Measurements from ENCODE around the gene AATK. TPM values are rescaled to one million over a fixed set of nuclear protein-coding genes. Genes with fewer than 3 reads are reported as not detected.
"Not testable (repeated sequence)": the region's sequence is repeated elsewhere in the genome, so short reads cannot be mapped to it uniquely, and the experiment has no call there.

The AATK gene
- total and polyA plus RNA-seq, 2 of the 13 experiments (the other 11 are each of a cell fraction or from before 2014, with no cell fraction given) = 2.9 to 8.4 TPM

DNA sequence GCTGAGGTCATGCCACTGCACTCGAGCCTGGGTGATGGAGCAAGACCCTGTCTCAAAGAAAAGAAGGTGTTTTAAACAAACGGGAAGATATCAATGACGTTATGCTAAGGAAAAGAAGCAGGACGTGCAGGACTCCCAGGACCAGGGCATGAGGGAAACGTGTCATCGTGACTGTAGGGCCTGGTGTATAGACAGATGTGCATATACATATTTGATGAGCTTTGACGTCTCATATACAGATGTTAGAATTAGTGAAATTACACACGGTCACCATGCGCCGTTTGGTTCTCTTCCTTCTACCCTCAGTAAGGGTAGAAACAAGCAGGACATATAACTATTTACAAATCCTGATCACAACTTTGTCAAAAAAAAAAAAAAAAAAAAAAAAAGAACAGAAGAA, 18.3 kb downstream of the AATK start:
- TF ChIP-seq RBM39 (IDR thresholded peaks at IDR 0.05; ENCODE audit: low read depth, low read length, poor library complexity, severe bottlenecking) (no peak), CREB1 (IDR thresholded peaks at IDR 0.05) (0 out of 2 replicates have a peak, but pooled peaks have one; percentile 12), CREB1 (CRISPR knock-in tag; IDR thresholded peaks at IDR 0.05) (no peak), CHD2 (IDR thresholded peaks at IDR 0.05; ENCODE audit: low read depth, low read length) (no peak)
- POLR2A ChIA-PET = interaction anchor here (0.6 kb wide), 1 partner anchor 246 kb away, joined by 3 read pairs; no protein-coding TSS in a partner anchor
- 76% methylated on average over 10 of the region's 10 CpGs for WGBS (ENCODE audit: low lambda C conversion rate)
- peaks cover 23% of the 10 kb centered on the region for H3K4me1 ChIP-seq (ENCODE audit: insufficient read depth, low read length)
- no peak overlapping the region for H3K4me3 ChIP-seq (replicated peaks in 1 of 3; ENCODE audit: insufficient read depth in 1 of 3, low read depth in 2 of 3, low read length in 3 of 3)
- no peak overlapping the region for H3K4me2 ChIP-seq (ENCODE audit: low read depth, low read length)
- intact Hi-C loops (cut with micrococcal nuclease; ENCODE audit: unreplicated experiment) (no loop called here), in situ Hi-C loops (cut with HindIII; ENCODE audit: extremely low pct_ligation_motif_present, low pct_unique_long_range_greater_than_20kb) (no loop called here)
- no peak overlapping the region for H3K9ac ChIP-seq (ENCODE audit: insufficient read depth, low read depth, low read length)
- no peaks in the 10 kb centered on the region for H3K36me3 ChIP-seq (replicated peaks in 1 of 2; ENCODE audit: control insufficient read depth in 1 of 2, insufficient read depth in 2 of 2, low read length in 2 of 2)
- no peaks in the 10 kb centered on the region for H3K27me3 ChIP-seq (ENCODE audit: control insufficient read depth in 1 of 2, insufficient read depth in 2 of 2, low read length in 2 of 2)
- no TSS peak for BruUV-seq (replicated peaks)
- no peak for FAIRE-seq
- H3K27ac ChIP-seq (ENCODE audit: extremely low read length, insufficient read depth, low read length) = no peak overlapping the region
- no peaks in the 10 kb centered on the region for H3K79me2 ChIP-seq (ENCODE audit: insufficient read depth, low read length)
- DNase-seq (ENCODE audit: low spot score) = no peak
- CTCF ChIA-PET (ENCODE audit: low intra/inter-chr PET ratio, low total read pairs) = no interaction called here
- ATAC-seq = no peak
- H2AFZ ChIP-seq (ENCODE audit: low read length) = no peak overlapping the region
- no peaks in the 10 kb centered on the region for H4K20me1 ChIP-seq (ENCODE audit: insufficient read depth, low read length)
- no peaks in the 10 kb centered on the region for H3K9me3 ChIP-seq (ENCODE audit: low read length)

DNA sequence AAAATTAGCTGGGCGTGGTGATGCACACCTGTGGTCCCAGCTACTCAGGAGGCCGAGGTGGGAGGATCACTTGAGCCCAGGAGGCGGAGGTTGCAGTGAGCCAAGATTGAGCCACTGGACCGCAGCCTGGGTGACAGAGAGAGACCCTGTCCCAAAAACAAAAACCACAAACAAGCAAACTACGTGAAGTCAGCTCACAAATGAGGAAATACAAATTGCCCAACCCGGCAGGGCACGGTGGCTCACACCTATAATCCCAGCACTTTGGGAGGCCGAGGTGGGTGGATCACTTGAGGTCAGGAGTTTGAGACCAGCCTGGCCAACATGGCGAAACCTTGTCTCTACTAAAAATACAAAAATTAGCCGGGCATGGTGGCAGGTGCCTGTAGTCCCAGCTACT, 19.8 kb downstream of the AATK start:
- WGBS (ENCODE audit: low lambda C conversion rate) = 87% methylated on average over 10 of the region's 10 CpGs
- CTCF ChIA-PET (ENCODE audit: low intra/inter-chr PET ratio, low total read pairs) = interaction anchor here (1.7 kb wide), 1 partner anchor 95 kb away, joined by 6 read pairs; no protein-coding TSS in a partner anchor
- H3K9me3 ChIP-seq (ENCODE audit: low read length) = not testable (repeated sequence)

More for the DNA sequence above, 19.8 kb downstream of the AATK start:
- H3K4me1 ChIP-seq (ENCODE audit: insufficient read depth, low read length) = peaks cover 31% of the 10 kb centered on the region
- FAIRE-seq; H3K4me2 ChIP-seq (ENCODE audit: low read depth, low read length); DNase-seq (ENCODE audit: low spot score); H3K9ac ChIP-seq (ENCODE audit: insufficient read depth, low read depth, low read length); H3K79me2 ChIP-seq (ENCODE audit: insufficient read depth, low read length); in situ Hi-C loops (cut with HindIII; ENCODE audit: extremely low pct_ligation_motif_present, low pct_unique_long_range_greater_than_20kb); H3K27ac ChIP-seq (ENCODE audit: extremely low read length, insufficient read depth, low read length); intact Hi-C loops (cut with micrococcal nuclease; ENCODE audit: unreplicated experiment); BruUV-seq (replicated peaks); ATAC-seq; H3K36me3 ChIP-seq (replicated peaks in 1 of 2; ENCODE audit: control insufficient read depth in 1 of 2, insufficient read depth in 2 of 2, low read length in 2 of 2); H3K4me3 ChIP-seq (replicated peaks in 1 of 3; ENCODE audit: insufficient read depth in 1 of 3, low read depth in 2 of 3, low read length in 3 of 3); H3K27me3 ChIP-seq (ENCODE audit: control insufficient read depth in 1 of 2, insufficient read depth in 2 of 2, low read length in 2 of 2); H2AFZ ChIP-seq (ENCODE audit: low read length); H4K20me1 ChIP-seq (ENCODE audit: insufficient read depth, low read length): not testable (repeated sequence)
- POLR2A ChIA-PET = interaction anchor here (1.3 kb wide), 1 partner anchor 19 kb away, joined by 3 read pairs; the partner anchor contains the start of genes AATK and PVALEF

Measured in HepG2 (cell line).